Right renal cortex interstitium (tissue), 3 donors: ENCODE measurements around the gene KCNK6. TPM values are rescaled to one million over a fixed set of nuclear protein-coding genes. Genes with fewer than 3 reads are reported as not detected.

Source experiments
- DNase-seq, 3 donors: peaks; one replicate each; pipeline ENCODE4 v3.0.0-alpha.2; 2013; ENCODE audit warnings: low read depth in 3 of 3, low spot score in 2 of 3
- polyA plus RNA-seq, 3 donors: library from polyadenylated mRNA; unstranded; fragments of 120-200 nt; gene quantifications; one replicate each; pipeline ENCODE4 v1.2.1, GENCODE V29; 2013; ENCODE audit not compliant: insufficient read length in 3 of 3

The KCNK6 gene
- 1 to 10 TPM; 3.1 to 3.3 (median 3.3) TPM for polyA plus RNA-seq

DNA sequence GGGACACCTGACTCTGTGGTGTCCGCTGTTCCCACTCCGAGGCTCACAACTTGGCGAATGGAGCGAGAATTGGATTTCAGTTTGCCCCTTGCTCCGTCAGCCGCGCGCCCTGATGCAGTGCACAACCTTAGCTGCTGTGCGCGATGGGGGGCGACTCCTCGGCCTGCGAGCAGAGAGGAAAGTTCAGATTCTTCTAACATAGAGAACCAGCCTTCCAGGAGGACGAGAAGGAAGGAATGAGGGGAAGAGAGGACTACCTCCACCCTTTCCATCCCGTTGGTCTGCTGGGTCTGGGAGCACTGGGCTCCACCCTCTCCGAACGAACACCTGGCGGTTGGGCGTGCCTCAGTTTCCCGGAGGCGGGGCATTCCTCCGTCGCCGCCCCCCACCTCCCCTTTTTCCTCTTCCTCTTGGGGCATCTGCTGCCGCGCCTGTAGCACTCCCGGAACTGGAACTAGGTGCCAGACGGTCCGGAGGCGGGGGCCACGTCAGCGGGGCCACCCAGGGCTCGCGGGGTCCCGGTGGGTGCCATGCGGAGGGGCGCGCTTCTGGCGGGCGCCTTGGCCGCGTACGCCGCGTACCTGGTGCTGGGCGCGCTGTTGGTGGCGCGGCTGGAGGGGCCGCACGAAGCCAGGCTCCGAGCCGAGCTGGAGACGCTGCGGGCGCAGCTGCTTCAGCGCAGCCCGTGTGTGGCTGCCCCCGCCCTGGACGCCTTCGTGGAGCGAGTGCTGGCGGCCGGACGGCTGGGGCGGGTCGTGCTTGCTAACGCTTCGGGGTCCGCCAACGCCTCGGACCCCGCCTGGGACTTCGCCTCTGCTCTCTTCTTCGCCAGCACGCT is at the start of gene KCNK6:
TSS of gene KCNK6 (plus strand) at position 425 of the 838 bp plus-strand sequence. CDS start at position 531, 106 bp downstream.
- DNase-seq = no peak

DNA sequence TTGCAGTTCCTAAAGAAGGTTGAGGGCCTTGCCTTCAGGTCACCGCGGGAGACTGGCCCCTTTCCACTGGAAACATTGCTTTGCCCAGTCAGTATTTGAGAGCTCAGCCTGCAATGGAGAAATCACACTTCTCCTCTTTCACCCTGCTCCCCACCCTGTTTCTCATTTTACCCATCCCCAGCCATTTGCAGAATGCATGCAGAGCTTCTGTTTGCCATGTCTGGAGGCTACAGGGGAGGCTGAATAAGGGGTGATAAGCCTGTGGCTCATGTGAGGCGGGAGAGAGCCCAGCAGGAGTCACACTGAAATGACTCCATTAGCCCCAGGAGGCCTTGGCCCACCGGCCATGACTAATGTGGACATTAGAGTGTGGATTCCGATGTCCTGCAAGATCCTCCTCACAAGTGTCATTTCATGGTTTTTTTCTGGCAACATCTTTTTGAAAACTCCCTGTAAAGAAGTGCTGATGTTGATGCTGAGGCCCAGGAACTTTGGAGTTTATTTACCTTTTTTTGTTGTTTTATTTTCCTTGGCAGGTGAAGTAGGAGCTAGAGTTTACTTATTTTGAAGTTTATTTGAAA is 49.0 kb upstream of the KCNK6 start:
- no peak for DNase-seq

DNA sequence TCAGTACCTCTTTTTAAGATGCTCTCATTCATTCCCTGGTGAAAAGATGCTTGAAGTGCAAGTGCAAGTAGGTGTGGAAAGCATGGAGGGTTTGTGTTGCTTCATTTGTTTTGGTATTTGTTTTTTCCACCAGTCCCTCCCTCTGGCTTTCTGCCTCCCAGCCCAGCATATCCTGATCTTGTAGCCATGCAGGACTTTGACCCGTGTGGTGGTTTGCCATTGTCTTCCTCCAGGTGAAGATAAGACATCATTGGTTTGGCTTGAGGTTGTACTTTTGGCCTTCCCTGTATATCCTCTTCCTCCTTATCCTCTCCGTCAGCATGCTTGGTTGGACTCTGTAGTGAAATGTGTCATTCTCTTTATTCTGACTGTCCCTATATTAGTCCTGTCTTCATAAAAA is 46.1 kb upstream of the KCNK6 start:
- no peak for DNase-seq

DNA sequence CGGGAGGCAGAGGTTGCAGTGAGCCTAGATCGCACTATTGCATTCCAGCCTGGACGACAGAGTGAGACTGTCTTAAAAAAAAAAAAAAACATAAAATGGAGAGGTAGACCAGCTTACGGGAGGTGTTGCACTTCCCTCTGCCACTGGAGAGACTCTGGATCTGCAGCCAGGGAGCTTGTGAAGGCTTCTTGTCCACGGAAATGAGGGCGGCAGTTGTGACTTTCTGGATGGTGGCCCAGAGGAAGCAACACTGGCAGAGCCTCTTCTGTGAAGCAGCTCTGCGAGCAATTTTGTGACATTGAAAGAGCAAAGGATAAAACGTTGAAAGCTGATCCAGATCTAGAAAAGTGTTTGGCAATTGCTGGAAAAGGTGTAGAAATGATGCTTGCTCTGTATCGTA is 44.9 kb upstream of the KCNK6 start:
- no peak for DNase-seq

DNA sequence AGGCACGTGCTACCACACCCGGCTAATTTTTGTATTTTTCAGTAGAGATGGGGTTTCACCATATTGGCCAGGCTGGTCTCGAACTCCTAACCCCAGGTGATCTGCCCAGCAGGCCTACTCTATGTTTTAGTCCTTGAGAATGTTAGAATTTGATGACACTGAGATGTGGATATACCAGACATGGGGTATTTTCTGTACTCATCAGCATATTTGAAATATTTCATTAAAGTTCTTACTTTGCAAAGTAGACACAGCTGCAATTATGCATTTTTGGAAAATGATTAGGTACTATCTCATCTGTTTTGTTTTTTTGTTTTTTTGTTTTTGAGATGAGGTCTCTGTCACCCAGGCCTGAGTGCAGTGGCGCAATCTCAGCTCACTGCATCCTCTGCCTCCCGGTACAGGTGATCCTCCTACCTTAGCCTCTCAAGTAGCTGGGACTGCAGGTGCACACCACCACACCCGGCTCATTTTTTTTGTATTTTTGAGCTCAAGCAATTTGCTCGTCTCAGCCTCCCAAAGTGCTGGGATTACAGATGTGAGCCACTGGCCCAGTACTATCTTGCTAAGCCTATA is 42.6 kb upstream of the KCNK6 start:
- no peak for DNase-seq

DNA sequence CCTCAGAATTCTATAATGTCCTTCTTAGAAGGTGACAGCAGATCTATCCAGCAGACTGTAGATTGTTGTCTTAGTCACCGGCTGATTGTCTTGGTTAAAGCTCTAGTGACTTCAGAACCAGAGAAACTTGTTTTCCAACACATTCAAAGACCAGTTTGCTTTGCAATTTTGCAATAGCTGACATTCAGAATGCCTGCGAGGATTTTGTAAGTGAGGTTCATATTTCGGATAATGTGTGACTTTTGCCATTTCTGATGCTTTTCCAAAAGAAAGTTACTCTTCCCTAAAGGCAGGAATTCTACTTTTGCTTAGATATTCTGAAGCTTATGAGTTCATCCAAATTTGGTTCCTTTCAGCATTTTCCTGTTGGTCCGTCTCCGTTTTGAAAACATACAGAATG is 42.1 kb upstream of the KCNK6 start:
- no peak for DNase-seq

DNA sequence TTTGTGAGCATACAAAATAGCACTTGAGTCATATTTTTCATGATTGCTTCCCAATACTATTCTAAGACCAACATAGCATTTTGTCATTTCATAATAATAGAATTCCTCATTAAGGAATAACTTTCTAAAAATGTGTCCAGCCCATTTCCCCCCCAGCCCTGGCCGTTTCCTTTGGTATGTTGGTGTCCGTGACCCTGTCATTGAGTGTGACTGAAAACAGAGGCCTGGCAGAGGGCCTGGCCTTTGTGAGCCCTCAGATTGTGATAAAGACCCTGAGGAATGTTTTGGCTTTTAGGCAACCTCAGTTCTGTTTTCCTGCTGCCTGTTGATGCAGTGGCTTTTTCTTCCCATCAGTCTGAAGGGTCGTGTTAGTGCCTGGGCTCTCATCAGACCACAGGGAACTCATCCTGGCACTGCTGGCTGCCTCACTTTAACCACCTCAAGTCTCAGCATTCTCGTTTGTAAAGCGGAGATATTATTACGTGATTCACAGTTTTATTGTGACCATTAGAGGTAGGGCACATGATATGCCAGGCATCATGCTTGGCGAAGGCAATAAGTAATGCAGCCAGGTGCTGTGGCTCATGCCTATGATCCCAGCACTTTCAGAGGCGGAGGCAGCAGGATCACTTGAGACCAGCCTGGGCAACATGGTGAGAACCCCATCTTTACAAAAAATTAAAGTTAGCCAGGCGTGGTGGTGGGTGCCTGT is 41.5 kb upstream of the KCNK6 start:
- DNase-seq = no peak

DNA sequence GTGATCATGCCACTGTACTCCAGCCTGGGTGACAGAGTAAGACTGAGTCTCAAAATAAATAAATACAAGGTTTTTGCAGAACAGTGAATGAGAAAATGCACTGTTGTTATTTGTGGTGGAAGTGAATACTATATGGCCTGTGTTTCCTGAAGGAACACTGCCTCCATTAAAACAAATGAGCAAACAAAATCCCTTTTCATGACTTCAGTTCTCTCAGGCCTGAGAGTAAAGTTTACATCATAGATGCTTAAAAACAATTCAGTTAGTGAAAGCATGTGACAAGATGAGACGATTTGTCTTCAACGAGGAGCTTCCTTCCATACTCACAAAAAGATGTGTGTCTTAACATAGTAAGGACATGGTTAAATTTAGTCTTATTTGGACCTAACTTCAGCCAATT is 40.9 kb upstream of the KCNK6 start:
- no peak for DNase-seq

DNA sequence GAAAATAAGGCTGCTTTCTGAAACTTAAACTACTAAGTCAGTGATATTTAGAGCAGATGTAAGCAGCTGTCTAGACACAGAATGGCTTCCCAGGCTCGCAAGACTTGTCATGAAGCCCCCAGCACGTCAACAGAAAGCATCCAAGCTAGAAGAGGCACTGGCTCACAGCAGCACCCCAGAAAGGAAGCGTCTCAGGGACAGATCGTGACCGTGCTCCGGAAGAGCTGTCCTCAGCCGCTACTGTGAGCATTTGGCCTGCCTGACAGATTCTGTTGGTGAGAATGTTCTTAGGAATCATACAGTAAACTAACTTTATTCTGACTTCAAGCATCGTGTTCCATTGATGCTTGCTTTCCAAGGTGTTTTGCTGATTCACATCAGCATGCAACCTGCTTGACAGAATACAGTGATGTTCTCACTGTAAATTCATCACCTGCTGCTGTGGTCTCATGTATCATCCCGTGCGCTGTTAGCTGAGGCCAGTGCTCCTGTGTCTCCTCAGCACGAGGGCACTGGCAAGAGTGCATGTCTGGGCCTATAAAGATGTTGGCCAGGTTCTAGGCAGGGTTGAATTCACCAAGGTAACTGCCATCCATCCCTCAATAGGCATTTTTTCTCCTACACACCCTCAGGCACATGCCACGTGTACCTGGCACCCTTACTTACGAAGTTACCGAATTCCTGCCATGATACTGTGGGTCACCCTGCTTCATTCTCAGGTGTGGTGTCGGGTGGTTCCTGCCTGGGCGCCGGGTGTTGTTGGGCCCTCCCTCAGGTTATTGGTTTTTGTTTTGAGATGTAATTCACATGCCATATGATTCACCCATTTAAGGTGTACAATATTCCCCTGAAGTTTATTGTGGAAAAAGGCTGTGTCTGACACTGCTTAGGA is 39.4 kb upstream of the KCNK6 start:
- no peak for DNase-seq

DNA sequence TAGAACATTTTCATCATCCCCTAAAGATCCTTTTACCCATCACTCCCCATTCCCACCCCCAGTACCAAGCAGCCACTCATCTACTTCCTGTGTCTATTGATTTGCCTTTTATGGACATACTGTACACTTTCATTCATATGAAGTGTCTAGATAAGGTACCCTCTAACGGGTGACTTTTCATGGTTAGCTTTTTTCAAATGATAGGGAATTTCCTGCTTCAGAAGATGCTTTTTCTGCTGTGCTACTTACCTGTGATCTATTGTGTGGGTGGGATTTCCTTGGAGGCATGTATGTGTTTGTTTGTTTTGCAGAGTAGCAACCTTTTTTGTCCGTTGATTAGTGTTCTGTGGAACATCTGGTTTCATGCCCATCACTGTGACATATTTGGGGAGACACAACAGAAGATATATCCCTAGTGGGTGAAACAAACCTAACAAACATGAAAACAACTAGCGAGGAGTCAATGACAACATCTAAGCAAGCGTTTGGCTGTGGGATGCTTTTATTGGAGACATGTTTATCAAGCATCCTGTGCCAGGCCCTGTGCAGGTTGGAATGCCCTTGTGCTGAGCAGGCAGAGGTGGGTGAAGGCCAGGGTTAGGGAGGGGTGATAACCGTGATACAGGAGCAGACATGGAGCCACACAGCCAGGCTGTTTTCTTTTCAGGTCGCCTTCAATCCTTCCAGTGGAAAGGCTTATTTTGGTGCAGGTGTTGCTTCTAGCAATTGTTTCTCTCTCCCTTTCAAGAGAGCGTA is 37.7 kb upstream of the KCNK6 start:
- DNase-seq = no peak

- DNase-seq = no peak
Measured at GRCh38 chr19:38283271-38283670, 36.4 kb upstream of the KCNK6 start.

GRCh38 chr19:38284422-38284821 is 35.2 kb upstream of the KCNK6 start:
- DNase-seq = no peak

DNA sequence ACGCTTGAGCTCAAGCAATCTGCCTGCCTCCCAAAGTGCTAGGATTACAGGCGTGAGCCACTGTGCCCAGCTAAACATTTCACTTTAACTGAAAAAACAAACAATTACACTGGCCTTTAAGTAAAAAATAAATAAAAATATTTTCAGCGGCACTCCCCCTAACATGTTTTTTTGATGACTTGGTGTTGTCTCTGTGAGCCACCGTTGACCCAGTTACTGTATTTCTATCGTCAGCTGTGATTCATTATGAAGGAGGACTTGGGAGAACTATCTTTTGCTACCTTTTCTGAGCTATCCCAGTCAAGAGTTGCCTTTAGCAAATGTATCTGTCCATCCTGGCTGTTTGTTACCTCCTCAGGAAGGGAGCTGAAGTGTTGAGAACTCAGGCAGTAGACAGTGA is 34.1 kb upstream of the KCNK6 start:
- DNase-seq = no peak

- DNase-seq = no peak
Measured at GRCh38 chr19:38287604-38288003, 32.0 kb upstream of the KCNK6 start.

DNA sequence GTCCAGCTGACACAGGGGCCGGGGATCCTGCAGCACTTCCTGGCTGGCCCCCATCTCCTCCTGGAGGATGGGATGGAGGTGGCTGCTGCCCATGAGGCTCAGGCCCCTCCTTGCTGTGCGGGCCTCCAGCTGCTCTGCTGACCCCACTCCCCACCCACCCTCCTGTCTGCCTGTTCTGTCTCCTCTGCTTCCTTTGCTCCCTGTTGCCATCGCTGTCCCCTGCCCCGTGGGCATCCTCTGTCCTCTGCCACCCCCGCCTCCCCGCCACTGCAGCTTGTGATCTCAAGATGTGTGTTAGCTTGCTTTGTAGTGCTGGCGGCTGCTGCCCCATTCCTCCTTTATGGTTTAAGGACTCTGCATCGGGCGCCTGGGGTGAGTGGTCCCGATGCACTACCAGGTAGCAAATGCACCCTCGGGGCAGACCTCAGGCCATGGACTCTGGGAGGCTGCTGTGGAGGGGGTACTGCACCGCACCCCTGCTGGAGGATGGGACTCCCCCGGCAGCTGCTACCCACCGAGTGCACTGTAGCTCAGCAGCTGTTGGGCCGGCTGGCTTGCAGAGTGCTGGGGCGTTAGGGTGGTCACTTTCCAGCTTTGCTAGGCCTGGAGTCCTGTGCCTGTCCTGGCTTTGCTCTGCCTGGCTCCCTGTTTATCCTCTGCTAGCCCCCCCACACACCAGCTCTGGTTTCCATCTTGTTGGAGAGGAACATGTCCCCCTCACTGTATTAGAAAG is 31.4 kb upstream of the KCNK6 start:
- no peak for DNase-seq

GRCh38 chr19:38289955-38290354 is 29.7 kb upstream of the KCNK6 start:
- DNase-seq = no peak

DNA sequence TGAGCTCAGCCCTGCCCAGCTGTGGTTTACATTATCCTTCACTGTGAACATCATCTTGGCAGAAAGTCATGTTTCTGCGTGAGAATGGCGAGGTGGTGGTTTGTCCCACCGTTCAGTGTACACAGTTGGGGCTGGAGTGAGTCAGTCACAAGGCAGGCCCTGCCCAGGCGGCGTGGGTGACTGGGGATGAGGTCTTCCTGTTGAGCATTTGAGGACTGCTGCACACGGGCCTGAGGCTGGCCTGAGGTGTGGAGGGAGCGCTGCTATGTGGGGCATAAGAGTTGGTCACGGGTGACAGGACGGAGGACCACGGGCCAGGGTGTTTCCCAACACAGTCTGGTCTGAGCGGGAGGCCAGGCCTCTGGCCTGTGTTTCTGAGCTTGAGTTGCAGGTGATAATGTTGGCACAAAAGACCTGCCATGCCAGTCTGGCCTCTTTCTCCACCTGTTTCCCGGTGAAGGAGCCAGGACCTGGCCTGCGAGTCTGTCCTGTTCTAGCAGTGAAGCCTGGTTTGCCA is 29.0 kb upstream of the KCNK6 start:
- DNase-seq = no peak

GRCh38 chr19:38291855-38292254 is 27.8 kb upstream of the KCNK6 start:
- DNase-seq = no peak

GRCh38 chr19:38293281-38293680 is 26.4 kb upstream of the KCNK6 start:
- no peak for DNase-seq
